HepG2 (cell line): ENCODE measurements around the gene VPS9D1. TPM values are rescaled to one million over a fixed set of nuclear protein-coding genes. Genes with fewer than 3 reads are reported as not detected.

ENCODE experiments used
- ATAD3A ChIP-seq: sonication (generic); formaldehyde crosslinking; IDR thresholded peaks from 2 replicates; pipeline ENCODE4 v1.4.0; 2020; ENCODE audit warnings: missing genetic modification reagents
- FOXP1 ChIP-seq, 2 experiments: fragments of 450-650 bp in 1 of 2; IDR thresholded peaks; 2 replicates each; pipeline ENCODE4 v1.6.1; 2017 to 2018; ENCODE audit warnings: antibody characterized with exemption in 1 of 2
- GABPB1 ChIP-seq: IDR thresholded peaks from 2 replicates; pipeline ENCODE4 v1.6.1; 2016; ENCODE audit warnings: mild to moderate bottlenecking, missing genetic modification reagents, moderate library complexity, missing compliant biosample characterization
- HDAC1 ChIP-seq: sonication (generic); formaldehyde crosslinking; IDR thresholded peaks from 2 replicates; pipeline ENCODE4 v1.5.1; 2020; ENCODE audit warnings: mild to moderate bottlenecking, missing genetic modification reagents
- HOXA9 ChIP-seq: sonication (generic); formaldehyde crosslinking; IDR thresholded peaks from 2 replicates; pipeline ENCODE4 v1.8.1; 2022; ENCODE audit warnings: missing genetic modification reagents, mild to moderate bottlenecking, moderate library complexity, borderline replicate concordance
- ISX ChIP-seq: sonication (generic); formaldehyde crosslinking; conservative IDR thresholded peaks from 2 replicates; pipeline ENCODE4 v1.5.0; 2020; ENCODE audit warnings: missing genetic modification reagents
- MEF2D ChIP-seq: sonication (generic); formaldehyde crosslinking; IDR thresholded peaks from 2 replicates; pipeline ENCODE4 v1.5.1; 2020; ENCODE audit warnings: mild to moderate bottlenecking, missing genetic modification reagents
- MIER3 ChIP-seq: IDR thresholded peaks from 2 replicates; pipeline ENCODE4 v1.6.1; 2016; ENCODE audit warnings: missing compliant biosample characterization, borderline replicate concordance
- NFIC ChIP-seq: IDR thresholded peaks from 2 replicates; pipeline ENCODE4 v1.6.1; 2012; ENCODE audit warnings: mild to moderate bottlenecking, low read length, inconsistent platforms
- PAX8 ChIP-seq: sonication (generic); formaldehyde crosslinking; IDR thresholded peaks from 2 replicates; pipeline ENCODE4 v1.8.0; 2022; ENCODE audit warnings: mild to moderate bottlenecking, missing genetic modification reagents, borderline replicate concordance
- RCOR2 ChIP-seq: IDR thresholded peaks from 2 replicates; pipeline ENCODE4 v1.6.1; 2016; ENCODE audit warnings: missing biosample characterization, missing genetic modification reagents
- REL ChIP-seq: sonication (generic); formaldehyde crosslinking; conservative IDR thresholded peaks from 2 replicates; pipeline ENCODE4 v1.8.0; 2022; ENCODE audit warnings: mild to moderate bottlenecking, missing genetic modification reagents, moderate library complexity
- SALL1 ChIP-seq: sonication (generic); formaldehyde crosslinking; IDR thresholded peaks from 2 replicates; pipeline ENCODE4 v1.8.0; 2022; ENCODE audit warnings: mild to moderate bottlenecking, missing genetic modification reagents
- SMC3 ChIP-seq: IDR thresholded peaks from 2 replicates; pipeline ENCODE4 v1.6.1; 2011; ENCODE audit warnings: low read length, improper control_type of control experiment
- TP53 ChIP-seq: sonication (generic); formaldehyde crosslinking; conservative IDR thresholded peaks from 2 replicates; pipeline ENCODE4 v1.4.0; 2020; ENCODE audit warnings: missing genetic modification reagents
- ZBTB38 ChIP-seq: sonication (generic); formaldehyde crosslinking; IDR thresholded peaks from 2 replicates; pipeline ENCODE4 v1.5.1; 2020; ENCODE audit warnings: mild to moderate bottlenecking, missing genetic modification reagents
- ZFP36 ChIP-seq: fragments of 150-350 bp; IDR thresholded peaks from 2 replicates; pipeline ENCODE4 v1.6.1; 2018; ENCODE audit warnings: borderline replicate concordance, low read length, low read depth; ENCODE audit not compliant: partially characterized antibody
- ZNF180 ChIP-seq: sonication (generic); formaldehyde crosslinking; IDR thresholded peaks from 2 replicates; pipeline ENCODE4 v1.4.0; 2020; ENCODE audit warnings: low read depth, missing genetic modification reagents, borderline replicate concordance
- ZNF260 ChIP-seq: sonication (generic); formaldehyde crosslinking; IDR thresholded peaks from 2 replicates; pipeline ENCODE4 v1.4.0; 2020; ENCODE audit warnings: missing genetic modification reagents, low read depth, mild to moderate bottlenecking, borderline replicate concordance
- ZNF263 ChIP-seq: sonication (generic); formaldehyde crosslinking; IDR thresholded peaks from 2 replicates; pipeline ENCODE4 v1.4.0; 2020; ENCODE audit warnings: missing genetic modification reagents
- ZNF292 ChIP-seq: sonication (generic); formaldehyde crosslinking; IDR thresholded peaks from 2 replicates; pipeline ENCODE4 v1.8.1; 2022; ENCODE audit warnings: mild to moderate bottlenecking, low read depth, missing genetic modification reagents, borderline replicate concordance
- ZNF350 ChIP-seq: sonication (generic); formaldehyde crosslinking; IDR thresholded peaks from 2 replicates; pipeline ENCODE4 v1.4.0; 2020; ENCODE audit warnings: mild to moderate bottlenecking, low read depth, missing genetic modification reagents, borderline replicate concordance
- ZNF451 ChIP-seq: sonication (generic); formaldehyde crosslinking; IDR thresholded peaks from 2 replicates; pipeline ENCODE4 v1.5.0; 2020; ENCODE audit warnings: mild to moderate bottlenecking, missing genetic modification reagents
- ZNF652 ChIP-seq: IDR thresholded peaks from 2 replicates; pipeline ENCODE4 v1.6.1; 2016; ENCODE audit warnings: low read depth, borderline replicate concordance
- ZNF674 ChIP-seq: sonication (generic); formaldehyde crosslinking; IDR thresholded peaks from 2 replicates; pipeline ENCODE4 v1.5.0; 2020; ENCODE audit warnings: low read depth, mild to moderate bottlenecking, missing genetic modification reagents
- ZNF746 ChIP-seq: sonication (generic); formaldehyde crosslinking; IDR thresholded peaks from 2 replicates; pipeline ENCODE4 v1.8.0; 2022; ENCODE audit warnings: mild to moderate bottlenecking, missing genetic modification reagents
- ZSCAN25 ChIP-seq: sonication (generic); formaldehyde crosslinking; IDR thresholded peaks from 2 replicates; pipeline ENCODE4 v1.8.0; 2022; ENCODE audit warnings: mild to moderate bottlenecking, missing genetic modification reagents
- polyA plus RNA-seq, 8 experiments: library from polyadenylated mRNA; depleted of rRNA in 3 of 8; stranded (reverse) in 7 of 8; unstranded in 1 of 8; fragments of >200 nt; fragmentation: Illumina TruSeq in 4 of 8; extraction: Trizol in 4 of 8; gene quantifications; 2 replicates each; pipeline versions ENCODE4 v1.2.1 to v1.2.3, GENCODE V29; 2011 to 2016; ENCODE audit warnings: low read depth in 4 of 8, missing spikeins in 1 of 8, mixed read lengths in 1 of 8; ENCODE audit not compliant: insufficient read depth in 1 of 8
- total RNA-seq, 5 experiments: library from RNA; depleted of rRNA; stranded (reverse); fragments of >200 nt; fragmentation: Illumina TruSeq; extraction: Trizol; gene quantifications; 2 replicates each; pipeline ENCODE4 v1.2.3, GENCODE V29; 2016; ENCODE audit warnings: low read depth in 1 of 5
- TF ChIP-seq, protein P1 (sequence below): sonication (generic); formaldehyde crosslinking; IDR thresholded peaks from 2 replicates; pipeline ENCODE4 v1.9.0; 2021; ENCODE audit warnings: missing genetic modification reagents, borderline replicate concordance
- TF ChIP-seq, protein P2 (sequence below): sonication (generic); formaldehyde crosslinking; IDR thresholded peaks from 2 replicates; pipeline ENCODE4 v1.4.0; 2020; ENCODE audit warnings: mild to moderate bottlenecking, missing genetic modification reagents

Gene VPS9D1
- total and polyA plus RNA-seq, 2 of the 13 experiments (the other 11 are each of a cell fraction or from before 2014, with no cell fraction given) = 10.1 to 13.2 TPM

DNA sequence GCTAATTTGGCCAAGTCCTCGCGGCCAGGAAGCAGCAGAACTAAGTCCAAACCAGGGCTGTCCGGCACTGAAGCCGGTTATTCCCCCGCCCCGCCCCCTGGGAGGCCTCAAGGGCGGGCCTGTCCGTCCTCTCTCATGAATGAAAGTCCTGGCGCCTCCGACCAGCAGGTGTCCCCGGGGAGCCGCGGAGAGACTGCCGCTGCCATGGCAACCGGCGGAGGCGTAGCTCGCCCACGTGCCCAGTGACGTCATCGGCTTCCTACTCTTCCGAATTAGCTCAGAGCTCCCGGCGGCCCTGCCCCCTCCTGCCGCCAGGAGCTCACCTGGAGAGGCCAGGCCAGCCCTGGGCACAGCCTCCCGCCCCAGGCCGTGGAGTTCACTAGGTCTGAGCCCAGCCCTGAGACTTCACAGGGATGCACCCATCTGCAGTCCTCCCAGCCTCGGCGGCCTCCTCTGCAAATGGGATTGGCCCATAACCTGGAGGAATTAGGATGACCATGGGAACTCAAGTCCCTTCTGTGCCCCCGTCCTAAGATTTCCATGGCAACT is 20.5 kb downstream of the VPS9D1 start (continued):
- TF ChIP-seq, protein P1, sequence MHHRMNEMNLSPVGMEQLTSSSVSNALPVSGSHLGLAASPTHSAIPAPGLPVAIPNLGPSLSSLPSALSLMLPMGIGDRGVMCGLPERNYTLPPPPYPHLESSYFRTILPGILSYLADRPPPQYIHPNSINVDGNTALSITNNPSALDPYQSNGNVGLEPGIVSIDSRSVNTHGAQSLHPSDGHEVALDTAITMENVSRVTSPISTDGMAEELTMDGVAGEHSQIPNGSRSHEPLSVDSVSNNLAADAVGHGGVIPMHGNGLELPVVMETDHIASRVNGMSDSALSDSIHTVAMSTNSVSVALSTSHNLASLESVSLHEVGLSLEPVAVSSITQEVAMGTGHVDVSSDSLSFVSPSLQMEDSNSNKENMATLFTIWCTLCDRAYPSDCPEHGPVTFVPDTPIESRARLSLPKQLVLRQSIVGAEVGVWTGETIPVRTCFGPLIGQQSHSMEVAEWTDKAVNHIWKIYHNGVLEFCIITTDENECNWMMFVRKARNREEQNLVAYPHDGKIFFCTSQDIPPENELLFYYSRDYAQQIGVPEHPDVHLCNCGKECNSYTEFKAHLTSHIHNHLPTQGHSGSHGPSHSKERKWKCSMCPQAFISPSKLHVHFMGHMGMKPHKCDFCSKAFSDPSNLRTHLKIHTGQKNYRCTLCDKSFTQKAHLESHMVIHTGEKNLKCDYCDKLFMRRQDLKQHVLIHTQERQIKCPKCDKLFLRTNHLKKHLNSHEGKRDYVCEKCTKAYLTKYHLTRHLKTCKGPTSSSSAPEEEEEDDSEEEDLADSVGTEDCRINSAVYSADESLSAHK = no peak
- TF ChIP-seq ZNF746 (CRISPR knock-in tag) (peak; percentile 46), TP53 (CRISPR knock-in tag) (no peak), FOXP1 (IDR thresholded peaks at IDR 0.05) (no peak; the same call in 1 of the 2 replicates), FOXP1 (CRISPR knock-in tag; IDR thresholded peaks at IDR 0.05) (no peak), MEF2D (CRISPR knock-in tag) (peak; percentile 68; the same call in 1 of the 2 replicates), ZNF263 (CRISPR knock-in tag) (no peak; the same call in 1 of the 2 replicates), ZNF350 (CRISPR knock-in tag) (peak; percentile 97), NFIC (no peak), ZNF674 (CRISPR knock-in tag) (no peak), ZFP36 (no peak), MIER3 (CRISPR knock-in tag) (peak; percentile 73; the same call in 1 of the 2 replicates), ISX (no peak), ZNF451 (CRISPR knock-in tag) (no peak; the same call in 1 of the 2 replicates), ZBTB38 (peak; percentile 70), HDAC1 (peak; percentile 85), ZNF652 (CRISPR knock-in tag) (no peak), HOXA9 (no peak), SMC3 (peak; percentile 30; the same call in 1 of the 2 replicates), ZNF180 (CRISPR knock-in tag) (no peak), REL (CRISPR knock-in tag) (0 out of 2 replicates have a peak, but pooled peaks have one; percentile 5), PAX8 (0 out of 2 replicates have a peak, but pooled peaks have one; percentile 8), SALL1 (CRISPR knock-in tag) (peak; percentile 75), GABPB1 (CRISPR knock-in tag) (peak; percentile 72), ZSCAN25 (CRISPR knock-in tag) (0 out of 2 replicates have a peak, but pooled peaks have one; percentile 31), RCOR2 (peak; percentile 14; the same call in 1 of the 2 replicates), ZNF260 (CRISPR knock-in tag) (peak; percentile 70; the same call in 1 of the 2 replicates), ATAD3A (CRISPR knock-in tag) (no peak), ZNF292 (peak; percentile 36; the same call in 1 of the 2 replicates)
- TF ChIP-seq, protein P2, sequence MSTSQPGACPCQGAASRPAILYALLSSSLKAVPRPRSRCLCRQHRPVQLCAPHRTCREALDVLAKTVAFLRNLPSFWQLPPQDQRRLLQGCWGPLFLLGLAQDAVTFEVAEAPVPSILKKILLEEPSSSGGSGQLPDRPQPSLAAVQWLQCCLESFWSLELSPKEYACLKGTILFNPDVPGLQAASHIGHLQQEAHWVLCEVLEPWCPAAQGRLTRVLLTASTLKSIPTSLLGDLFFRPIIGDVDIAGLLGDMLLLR = no peak
